ENCODE measurements around the gene SMARCC1.

SMARCC1 gene

DNA sequence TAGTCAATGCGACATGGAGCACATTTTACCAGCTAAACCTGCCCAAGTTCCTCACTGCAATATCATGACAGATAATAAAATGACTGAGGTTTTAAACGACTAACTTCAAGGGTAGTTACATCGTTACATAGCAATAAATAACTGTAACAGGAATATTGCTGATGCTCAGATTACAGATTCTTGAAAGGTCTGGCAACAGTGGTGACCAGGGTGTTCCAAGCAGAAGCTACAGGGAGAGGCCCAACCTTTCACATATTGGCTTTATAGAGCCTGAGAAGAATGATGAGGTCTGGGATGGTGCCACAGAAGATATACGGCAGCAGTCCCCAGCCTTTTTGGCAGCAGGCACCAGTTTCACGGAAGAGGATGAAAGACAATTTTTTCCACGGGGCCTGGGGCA is 151.9 kb downstream of the SMARCC1 start:
- DNase-seq: no peak

DNA sequence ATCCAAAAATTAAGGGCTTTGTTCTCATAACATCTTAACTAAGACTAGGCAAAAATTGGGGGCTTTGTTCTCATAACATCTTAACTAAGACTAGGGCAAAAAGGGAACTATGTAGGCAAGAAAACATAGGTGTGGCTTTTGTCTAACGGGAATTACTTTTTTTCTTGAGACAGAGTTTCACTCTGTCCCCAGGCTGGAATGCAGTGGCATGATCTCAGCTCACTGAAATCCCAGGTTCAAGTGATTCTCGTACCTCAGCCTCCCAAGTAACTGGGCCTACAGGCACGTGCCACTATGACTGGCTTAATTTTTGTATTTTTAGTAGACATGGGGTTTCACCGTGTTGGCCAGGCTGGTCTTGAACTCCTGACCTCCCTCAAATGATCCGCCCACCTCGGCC is 153.3 kb downstream of the SMARCC1 start:
- DNase-seq: no peak

DNA sequence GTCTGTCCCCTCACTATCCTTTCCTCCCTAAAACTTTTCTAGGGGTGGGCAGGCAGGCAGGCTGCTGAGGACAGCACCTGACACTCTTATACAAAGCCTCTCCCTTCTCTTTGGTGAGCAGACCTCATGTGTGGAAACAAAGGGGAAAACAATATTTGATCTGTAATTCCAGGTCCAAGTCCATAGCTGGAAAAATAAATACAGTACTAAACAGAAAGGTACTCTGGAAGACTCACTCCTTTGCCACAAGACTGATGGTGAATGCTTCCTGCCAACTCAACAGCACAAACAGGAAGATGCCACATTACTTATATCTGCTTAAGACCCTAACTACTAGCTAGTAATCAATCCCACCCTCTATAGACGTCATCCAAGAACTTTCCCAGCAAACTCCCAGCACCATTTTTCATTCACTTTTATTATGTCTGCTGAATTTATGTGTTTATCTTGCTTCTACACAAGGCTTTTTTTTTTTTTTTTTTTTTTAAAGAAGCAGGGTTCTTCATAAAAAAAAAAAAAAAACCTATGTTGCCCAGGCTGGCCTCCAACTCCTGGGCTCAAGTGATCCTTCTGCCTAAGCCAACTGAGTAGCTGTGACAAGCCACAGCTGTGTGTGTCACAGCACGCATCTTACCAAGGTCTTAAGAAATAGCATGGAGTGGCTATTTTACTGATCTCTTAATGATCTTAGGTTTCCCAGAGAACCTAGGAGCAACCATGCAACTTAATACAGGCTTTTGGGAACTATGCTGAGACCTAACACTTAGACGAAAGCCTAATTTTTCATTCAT is 158.8 kb downstream of the SMARCC1 start:
- no peak for DNase-seq

DNA sequence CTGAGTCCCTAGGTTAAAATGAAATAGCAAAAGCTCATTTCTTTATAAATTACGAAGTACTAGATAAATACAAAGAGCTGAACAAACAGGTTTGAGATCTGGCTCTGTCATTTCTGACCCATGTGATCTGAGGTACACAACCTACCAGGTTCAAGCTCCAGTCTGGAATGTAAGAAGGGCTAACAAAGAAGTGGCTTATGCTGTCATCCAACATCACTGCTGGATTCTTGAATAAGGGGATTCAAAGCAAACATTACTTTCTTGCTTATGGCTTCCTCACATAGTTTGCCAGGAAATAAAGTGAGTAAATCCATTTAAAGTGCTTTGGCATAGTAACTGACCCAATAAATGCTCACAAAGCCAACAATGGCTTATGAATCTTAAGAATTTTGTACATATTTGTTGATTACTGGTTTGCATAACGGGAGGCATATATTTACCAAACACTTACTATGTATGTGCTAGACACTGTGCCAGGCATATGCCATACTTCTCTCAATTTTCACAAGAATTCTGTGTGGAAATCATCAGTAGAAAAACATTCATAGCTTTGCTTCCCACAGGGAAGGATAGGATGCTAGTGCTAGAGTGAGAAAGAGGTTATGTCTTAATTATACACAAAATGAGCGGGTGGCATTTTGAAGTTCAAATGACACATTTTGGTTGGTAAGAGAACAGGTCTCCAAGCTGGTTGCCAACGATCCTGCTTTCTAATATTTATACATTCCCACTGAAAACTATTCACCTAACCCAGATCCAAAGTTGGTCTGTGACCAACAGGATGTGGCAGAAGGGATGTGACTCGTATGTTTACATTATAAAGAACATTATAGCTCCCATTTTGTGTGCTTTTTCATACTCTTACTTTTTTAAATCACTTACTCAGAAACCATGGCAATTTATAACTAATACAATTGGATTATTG is 164.3 kb downstream of the SMARCC1 start:
- peak; percentile 81 for DNase-seq

DNA sequence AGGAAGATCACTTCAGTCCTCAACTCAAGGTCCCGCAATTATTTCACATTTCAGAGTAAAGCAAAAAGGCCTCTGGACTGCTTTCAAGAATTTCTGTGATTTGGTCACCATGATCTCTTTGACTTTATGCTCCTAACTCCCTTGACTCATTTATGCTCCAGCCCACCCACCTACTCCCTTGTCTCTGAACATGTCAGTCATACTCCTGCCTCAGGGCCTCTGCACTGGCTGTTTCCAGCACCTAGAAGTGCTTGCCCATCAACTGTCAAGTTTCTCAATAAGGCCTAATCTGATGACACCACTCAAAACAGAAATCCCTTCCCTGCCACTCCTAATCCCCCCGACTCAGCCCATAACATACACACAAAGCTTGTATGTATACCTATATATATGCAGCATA is 166.9 kb downstream of the SMARCC1 start:
- peak; percentile 2 for DNase-seq

DNA sequence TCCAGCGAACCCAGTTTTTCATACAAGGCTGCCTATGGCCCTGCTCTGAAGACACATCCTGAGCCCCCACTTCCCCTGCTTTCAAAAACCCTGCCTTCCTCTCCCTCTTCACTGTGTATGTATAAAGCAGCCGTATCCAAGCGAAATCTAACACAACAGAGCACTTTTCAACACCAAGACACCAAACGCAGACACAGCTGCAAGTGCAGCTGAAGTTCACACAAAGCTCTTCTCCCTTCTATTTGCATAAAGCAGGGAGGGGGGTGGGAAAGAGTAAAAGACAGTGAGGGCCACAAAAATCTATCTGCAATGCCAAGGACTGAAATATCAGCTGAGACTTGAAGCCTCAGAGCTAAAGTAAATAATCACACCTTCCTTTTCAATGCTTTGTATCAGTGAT is 168.0 kb downstream of the SMARCC1 start:
- DNase-seq: peak; percentile 1

DNA sequence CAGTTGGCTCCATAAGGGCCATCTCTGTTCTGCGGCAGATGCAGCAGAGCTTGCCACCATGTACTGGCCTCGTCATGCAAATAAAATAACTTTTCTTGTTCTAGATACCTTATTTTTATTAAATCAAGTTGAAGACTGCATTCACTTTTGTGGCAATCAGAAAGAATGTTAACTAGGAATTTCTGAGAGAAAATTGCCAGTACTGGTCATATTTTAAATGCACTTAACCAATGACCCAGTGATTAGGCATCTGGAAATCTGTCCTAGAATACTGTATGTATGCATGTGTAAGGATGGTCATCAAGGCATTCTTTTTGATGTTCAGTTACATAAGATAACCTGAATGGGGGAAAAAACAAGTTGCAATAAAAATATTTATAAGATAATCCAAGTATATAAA is 168.8 kb downstream of the SMARCC1 start:
- DNase-seq: peak; percentile 58

DNA sequence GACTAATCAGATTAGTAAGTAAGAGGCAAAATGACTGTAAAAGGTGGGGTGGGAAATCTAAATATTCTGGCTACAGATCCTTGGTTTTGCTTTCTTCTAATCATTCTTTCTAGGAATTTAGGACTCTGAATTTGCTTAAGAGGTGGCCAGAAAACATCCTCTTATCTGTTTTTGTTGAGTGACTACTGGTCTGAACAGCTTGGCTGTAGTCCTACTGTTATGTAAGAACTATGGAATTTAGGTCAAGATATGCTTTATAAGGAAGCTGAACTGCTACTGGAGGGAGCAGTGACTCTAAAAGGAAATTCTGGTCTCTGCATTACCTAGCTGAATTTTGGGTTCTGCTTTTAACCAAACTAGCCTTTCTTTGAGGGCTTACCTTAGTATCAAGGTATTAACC is 169.5 kb downstream of the SMARCC1 start:
- peak; percentile 94 for DNase-seq

DNA sequence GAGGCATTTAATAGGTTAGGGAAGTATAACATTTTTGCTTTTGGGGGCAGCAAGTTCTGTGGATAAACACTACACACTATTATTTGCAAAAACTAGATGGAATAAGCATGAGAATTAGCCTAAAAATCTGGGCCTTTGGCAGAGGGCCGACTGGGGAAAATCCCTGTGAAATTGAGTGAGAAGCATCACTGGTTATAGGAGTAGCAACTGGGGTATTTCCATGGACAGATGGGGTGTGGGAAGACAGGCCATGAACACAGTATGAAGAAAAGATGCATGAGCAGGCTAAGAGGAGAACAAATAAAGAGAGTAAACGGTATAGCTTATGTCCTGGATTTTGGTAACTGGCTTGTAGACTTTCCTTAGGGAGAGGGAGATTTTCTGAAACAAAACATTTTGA is 170.1 kb downstream of the SMARCC1 start:
- no peak for DNase-seq

DNA sequence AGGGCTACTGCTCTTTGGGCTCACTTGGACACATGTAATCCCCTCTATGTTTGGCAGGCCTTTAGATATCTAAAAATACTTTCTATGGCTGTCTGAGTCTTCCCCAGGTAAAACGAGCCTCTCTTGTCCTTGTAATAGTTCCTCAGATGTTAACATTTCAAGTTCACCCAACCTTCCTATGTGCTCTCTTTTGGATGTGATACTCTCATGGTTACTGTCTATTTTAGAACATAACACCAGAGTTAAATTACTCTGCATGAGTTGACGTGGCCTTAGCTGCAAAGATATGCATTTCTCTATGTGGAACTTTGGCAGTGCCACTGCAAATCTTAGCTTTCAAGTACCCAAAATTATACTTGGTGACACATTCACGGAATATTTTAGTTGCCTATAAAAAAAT is 171.1 kb downstream of the SMARCC1 start:
- DNase-seq: no peak

DNA sequence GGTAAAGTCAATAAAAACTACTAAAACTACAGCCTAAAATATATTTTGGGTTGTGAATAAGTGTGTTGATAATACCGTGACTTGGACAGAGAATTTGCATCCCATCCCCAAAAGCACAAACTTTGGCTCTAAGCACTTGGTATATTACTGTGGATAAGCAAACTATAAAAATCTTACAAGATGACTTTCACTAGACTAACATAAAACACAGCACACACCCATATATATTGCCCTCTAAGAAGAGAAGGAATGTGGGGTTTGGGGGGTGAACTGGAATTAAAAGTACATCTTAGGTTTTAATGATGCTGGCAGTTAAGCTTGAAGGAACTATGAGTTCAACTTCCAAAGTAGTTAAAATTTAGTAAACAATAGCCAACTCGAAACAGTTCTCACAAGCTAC is 174.4 kb downstream of the SMARCC1 start:
- DNase-seq: no peak

DNA sequence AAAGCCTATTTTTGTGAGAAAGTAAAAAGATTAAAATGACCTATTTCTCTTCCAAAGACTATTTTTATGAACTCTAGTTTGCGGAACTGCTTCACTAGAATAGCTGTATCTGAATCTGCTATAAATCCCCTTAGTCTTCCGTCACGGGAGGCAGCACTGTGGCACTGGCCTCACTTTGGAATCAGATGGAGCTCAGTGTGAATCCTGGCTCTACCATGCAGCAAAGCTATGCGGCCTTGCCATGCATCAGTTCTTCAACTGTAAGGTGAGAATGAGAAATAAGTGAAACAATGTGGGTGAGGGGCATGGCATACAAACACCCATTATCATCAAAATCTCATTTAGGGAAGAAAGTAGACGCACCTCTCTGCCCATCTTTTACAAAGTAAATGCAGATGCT is 175.5 kb downstream of the SMARCC1 start:
- DNase-seq: no peak

DNA sequence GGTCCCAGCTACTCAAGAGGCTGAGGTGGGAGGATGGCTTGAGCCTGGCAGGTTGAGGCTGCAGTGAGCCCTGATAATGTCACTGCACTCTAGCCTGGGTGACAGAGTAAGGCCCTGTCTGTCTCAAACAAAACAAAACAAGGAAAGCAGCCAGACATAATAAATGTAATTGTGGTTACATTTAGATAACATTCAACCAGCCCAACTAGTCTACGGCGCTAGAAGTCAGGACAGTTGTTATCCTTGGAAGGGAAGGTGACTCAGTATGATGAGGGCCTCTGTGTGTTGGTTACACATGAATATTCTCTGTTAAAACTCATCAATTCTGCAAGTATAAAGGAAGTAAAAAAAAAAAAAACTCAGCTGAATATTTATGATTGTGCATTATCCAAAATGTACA is 176.0 kb downstream of the SMARCC1 start:
- peak; percentile 87 for DNase-seq

DNA sequence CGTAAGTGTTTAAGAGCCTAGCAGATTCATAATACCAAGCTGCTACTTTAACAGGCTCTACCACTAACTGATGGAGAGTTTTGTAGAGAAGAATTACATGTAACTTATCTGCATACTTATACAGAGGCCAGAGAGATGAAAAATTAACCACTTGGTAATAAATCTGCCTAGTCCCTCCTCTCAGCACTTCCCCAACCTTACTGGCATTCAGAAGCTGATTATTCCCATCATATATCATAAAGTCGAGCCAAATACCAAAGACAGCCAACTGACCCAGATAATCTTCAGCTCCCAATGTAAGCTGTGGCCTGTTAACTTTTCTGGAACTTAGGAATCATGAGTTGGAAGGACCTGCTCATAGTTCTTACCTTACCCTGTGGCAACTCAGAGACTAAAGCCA is 177.5 kb downstream of the SMARCC1 start:
- DNase-seq: no peak

DNA sequence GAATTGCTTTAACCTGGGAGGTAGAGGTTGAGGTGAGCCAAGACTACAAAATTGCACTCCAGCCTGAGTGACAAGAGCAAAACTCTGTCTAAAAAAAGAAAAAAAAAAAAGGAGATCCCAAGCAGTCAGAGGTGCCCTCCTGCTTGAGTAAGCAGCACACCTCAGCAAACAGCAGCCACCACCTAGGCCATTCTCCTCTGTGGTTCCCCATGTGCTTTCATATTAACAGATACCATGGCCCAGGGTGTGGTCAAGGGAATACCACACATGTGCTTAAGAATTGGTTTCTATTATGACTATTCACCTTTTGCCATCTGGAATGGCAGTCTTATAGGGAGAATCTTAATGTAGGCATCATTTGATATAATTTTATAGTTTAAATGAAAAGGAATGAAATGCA is 178.4 kb downstream of the SMARCC1 start:
- no peak for DNase-seq

DNA sequence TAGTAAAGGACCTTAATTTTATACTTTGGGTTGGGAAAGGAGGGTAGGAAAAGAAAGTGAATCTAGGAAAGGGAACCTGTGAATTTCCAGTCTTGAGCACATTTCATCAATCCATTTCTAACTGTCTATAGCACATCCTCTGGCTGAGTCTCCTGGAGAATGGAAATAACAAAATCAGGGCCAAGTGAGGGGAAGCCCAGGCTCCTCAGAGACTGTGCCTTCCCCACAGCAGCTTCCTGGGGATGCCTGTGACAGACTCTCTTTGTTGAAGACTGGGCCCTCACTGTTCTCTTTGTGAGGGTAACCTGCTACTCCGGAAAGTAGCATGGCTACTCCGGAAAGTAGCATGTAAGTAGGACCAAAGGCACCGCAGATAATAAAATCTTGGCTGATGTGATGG is 180.4 kb downstream of the SMARCC1 start:
- DNase-seq: no peak

DNA sequence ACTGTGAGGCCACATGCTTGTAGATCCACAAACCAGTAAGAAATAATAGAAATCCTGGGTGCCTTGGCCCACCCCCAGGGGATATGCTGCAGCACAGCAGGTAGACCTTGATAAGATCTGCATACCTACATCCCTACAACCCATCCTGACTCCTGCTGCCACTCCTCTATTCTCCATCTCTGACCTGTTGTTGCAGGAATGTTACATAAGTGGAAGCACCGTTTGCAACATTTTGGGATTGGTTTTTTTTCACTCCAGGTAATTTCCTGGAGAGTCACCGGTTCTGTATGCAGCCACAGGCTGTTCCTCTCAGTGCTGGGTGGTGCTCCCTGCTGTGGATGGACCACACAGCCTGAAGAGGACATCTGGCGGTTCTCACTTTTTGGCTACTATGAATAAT is 186.9 kb downstream of the SMARCC1 start:
- no peak for DNase-seq

DNA sequence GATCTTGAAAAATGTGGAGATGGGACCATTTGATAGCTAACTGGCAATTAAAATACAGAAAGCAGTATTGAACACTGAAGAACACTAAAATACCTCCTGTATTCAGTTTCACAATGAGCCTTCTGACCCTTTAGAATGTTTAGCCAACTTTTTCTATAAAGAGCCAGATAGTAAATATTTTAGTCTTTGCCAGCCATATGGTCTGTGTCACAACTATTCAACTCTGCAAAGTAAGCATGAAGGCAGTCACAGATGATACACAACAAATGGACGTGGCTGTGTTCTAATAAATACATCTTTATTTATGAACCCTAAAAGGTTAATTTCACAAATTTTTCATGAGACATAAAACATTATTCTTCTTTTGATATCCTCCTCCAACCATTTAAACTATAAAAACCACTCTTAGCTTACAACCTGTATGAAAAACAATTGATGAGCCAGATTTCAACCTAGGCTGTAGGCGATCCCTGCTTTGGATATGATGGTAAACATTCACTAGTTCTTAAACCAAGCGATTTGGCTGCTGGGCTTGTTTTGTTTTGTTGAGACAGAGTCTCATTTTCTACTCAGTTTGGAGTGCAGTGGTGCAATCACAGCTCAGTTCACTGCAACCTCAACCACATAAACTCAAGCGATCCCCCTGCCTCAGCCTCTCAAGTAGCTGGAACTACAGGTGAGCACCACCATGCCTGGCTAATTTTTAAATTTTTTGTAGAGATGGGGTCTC is 189.5 kb downstream of the SMARCC1 start:
- DNase-seq: no peak

DNA sequence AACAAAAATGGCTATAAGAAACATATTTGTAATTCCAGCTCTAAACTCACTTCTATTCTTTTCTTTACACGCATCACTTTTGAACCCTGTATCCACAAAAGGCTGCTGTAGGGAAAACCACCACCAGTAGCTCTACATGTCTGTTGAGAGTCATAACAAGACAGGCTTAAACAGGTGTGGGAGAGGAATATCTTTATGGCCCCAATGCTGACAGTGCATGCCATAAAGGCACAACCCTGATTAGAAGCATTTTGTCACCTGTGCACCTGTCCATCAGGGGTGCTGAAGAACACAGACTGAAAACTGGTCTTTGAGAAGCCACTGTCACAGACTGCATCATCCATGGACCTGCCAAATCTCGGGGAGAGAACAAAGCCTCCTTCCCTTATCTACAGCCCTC is 191.5 kb downstream of the SMARCC1 start:
- DNase-seq: no peak

DNA sequence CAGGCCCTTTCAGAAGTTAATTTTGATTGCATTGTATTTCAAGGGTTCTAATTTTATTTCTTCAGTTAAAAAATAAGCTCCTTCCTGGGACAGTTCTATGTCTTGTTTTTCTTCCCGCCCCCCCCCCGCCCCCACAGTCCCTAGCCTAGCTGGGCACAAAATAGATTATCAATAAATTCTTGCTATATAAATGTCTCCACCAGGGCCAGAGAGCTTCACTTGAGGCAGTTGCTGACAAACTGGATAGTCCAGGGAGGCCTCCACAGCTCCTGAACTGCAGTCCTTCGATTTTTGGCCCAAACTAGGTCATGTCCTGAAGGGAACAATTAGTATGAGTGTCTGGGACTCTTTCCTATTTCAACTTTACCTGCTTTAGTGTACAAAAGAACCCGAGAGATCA is 193.1 kb downstream of the SMARCC1 start:
- DNase-seq: no peak

DNA sequence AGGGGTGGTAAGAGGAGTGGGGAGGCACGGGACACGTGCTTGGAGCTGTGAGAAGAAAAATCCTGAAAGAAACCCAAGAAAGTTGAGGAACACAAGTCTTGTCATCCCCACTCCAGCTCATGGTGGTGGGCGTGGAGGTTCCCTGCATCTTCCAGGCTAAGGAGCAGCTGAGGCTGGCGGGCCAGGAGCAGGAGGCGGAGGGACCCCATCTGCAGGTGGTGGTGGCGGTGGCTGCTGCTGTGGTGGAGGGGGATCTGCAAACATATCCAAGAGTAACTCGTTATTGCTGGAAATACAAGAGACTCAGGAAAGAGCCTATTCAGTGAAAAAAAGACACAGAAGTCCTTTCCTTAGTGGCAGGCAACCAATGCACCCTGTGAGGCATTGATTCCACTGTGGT is 193.6 kb downstream of the SMARCC1 start:
- DNase-seq: no peak

DNA sequence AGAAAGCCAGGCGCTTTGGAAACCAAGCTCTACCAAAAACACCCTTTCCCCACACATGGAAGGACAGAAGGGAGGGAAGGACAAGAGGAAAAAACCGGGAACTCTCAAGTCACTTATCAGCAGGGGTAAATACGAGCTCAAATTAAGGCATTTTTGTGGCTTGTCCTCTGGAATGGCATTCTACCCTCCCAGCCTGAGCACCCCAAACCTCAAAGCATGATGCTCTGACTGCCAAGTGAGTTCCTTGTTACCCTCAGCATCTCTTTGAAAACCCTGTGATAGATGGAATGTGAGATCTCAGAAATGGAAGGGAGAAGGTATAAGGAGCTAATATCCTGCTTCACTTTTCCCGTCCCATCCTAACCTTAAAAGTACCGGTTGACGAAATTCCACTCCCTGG is 194.9 kb downstream of the SMARCC1 start:
- no peak for DNase-seq

All from fibroblast of skin of back (primary cell).